ENCODE data around the gene RASGRF2.

- TF ChIP-seq EZH2 (IDR thresholded peaks at IDR 0.05) (no peak), POLR2AphosphoS5 (IDR thresholded peaks at IDR 0.05; ENCODE audit: borderline replicate concordance, low read depth, low read length) (no peak)
Measured at GRCh38 chr5:81075041-81075440, 114.9 kb downstream of the RASGRF2 start.
